HG03135 (cell line): ENCODE data around the gene GRB10.
"Not testable (repeated sequence)": the region's sequence is repeated elsewhere in the genome, so short reads cannot be mapped to it uniquely, and the experiment has no call there.

Experiments
- ATAC-seq: cut with Tn5 transposase; IDR thresholded peaks from one replicate; pipeline ENCODE4 v1.9.1; 2021; ENCODE audit warnings: mild to moderate bottlenecking, moderate library complexity; ENCODE audit not compliant: unreplicated experiment

The GRB10 gene

DNA sequence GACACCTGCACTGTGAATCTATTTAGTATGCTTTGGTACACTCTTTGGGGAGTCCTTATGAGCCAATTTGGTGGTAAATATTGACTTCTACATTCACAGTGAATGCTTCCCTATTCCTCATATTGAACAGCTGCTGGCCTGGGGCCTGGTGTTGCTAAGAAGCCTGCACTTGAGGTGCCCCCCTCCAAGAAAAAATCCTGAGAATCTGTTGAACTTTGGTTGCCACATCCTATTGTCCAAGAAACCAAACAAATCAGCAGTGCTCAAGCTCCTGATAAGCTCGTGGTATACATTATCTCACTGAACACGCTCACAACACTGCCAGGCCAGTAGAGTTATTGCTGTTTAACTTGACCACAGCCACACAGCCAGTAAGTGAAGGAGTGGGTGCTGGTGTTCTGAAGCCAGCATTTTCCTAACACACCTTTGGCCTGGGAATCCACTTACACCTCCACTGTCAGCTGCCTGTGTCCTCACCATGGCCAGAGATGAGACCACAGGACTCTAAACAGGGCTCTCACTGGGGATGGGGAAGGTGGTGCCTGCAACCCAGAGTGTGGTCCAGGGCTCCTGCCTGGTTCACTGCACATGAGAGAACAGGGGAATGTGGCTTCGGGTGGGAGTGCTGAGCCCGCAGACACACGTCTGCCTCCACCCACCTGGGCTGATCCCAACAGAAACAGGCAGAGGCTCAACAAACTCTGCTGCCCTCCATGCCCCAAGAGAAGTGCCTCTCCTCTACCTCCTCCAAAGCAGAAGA lies 224.2 kb downstream of the GRB10 start:
- no peak for ATAC-seq

DNA sequence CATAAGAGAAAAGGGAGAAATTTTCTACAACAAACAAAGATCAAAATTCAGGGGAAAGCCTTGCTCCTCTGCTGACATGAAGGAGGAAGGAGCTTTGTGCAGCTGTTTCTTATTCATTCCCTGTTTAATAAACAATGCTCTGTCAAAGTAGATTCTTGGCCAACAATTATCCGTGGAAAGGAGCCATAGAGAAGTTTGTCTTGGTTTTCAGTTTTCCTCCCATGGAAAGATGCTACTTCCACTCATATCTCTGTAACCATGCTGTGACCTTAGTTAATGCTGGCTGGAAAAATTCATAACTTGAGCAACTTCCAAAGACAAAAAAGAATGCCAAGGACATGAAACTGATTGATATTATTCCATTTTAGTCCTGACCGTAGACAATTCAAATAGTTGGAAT lies 225.6 kb downstream of the GRB10 start:
- no peak for ATAC-seq

DNA sequence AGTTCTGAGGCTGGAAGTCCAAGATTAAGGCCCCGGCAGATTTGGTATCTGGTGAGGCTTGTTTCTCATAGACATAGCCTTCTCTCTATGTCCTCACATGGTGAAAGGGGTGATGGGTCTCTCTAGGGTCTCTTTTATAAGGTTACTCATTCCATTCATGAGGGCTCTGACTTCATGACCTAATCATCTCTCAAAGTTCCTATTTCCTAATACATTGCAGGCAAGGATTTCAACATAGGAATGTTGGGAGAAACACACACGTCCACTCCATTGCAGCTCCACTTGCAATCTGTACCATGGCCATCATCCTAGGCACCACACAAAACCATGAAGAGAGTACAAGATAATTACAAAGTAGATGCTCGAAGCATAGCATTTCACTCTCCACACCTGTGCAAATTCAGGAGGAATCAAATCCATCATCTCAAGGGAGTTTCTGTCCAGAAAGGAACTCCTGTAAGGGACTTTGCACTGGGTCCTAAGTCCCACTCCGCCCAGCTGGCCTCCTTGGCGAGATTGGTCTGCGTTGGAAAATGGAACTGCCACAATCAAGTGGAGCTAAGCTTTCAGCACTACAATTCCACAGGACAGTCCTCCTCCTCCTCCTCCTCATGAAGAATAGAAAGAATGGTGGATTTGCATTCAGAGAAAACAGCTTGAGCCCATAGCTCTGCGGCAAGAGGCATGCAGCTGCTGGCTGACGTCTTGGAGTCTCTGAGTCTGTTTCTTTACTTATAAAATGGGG lies 226.3 kb downstream of the GRB10 start:
- ATAC-seq: no peak

DNA sequence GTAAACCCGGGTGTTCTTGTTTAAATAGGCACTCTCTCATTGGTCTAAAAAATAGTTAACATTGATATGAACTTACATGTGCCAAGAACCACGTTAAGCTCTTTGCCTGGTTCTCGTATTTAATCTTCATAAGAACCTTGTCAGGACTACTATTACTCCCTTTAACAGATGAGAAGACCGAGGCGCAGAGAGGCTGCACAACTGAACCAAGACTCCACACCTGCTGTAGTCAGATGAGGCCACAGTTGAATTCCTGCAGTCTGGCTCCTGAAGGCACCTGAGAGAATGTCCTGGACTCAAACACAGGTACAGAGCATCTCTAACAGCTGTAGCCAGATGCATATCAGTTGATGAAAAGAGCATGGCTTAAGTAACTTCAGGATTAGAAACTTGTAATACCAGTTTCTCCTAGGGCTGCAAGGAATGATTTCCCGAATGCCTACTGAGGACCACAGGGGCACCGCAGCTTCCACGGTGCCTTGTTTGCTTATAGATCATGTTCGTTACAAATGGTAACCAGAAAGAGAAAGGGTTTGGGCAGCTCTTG lies 227.0 kb downstream of the GRB10 start:
- no peak for ATAC-seq

DNA sequence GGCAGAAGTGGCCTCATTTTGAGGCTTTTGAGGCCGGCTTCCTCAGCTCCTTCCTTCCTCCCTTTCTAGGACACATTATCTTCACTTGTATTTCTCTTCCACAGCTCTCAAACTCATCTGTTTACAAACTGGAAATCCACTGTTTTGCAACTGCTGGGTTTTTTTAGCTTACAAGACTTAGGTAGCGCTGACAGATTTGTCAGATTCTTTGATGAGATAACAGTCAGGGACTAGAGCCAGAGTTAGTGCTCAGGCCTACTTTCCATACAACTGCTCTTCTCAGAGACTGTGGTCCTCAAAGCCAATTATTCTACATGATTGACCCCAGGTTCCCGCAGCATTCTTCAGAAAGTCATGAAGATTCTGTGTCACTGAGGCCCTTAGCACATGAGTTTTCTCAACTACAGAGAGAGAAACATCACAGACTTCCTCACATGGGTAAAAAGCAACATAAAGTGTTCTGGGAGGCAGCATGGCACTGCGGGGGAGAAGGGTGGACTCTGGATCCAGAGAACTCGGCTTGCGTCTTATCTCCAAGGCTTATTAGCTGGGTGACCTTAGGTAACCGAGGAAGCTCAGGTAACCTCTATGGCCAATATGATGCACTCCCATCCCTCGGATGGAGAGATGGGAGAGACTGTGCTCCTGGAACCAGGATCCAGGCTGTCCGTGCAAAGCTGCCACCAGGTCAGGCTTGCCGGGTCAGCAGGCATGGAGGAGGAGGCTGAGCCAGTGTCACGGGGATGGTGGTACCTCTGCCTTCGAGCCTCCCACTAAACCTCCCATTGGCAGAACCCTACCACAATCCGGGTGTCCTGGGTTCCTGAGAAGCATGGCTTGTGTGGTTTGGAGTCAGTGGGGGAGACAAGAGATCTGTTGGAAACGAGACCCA lies 228.0 kb downstream of the GRB10 start:
- no peak for ATAC-seq

DNA sequence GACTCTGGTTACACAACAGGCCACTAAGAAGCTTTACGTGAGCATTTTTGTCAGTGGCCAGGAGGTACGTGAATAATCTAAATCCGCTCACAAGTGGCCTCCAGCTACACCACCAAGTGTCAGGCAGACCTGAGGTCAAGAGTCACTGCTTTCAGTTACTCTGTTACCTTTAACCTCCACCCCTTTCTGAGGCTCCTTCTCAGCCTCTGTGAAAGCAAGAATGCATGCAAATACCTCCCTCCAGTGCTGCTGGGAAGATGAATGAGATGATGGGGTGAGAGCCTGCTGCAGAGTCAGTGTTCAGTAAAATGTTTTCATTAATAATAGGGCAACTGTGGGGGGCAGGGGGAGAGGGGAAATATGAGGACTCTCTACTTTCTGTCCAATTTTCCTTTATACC lies 228.7 kb downstream of the GRB10 start:
- ATAC-seq: no peak

DNA sequence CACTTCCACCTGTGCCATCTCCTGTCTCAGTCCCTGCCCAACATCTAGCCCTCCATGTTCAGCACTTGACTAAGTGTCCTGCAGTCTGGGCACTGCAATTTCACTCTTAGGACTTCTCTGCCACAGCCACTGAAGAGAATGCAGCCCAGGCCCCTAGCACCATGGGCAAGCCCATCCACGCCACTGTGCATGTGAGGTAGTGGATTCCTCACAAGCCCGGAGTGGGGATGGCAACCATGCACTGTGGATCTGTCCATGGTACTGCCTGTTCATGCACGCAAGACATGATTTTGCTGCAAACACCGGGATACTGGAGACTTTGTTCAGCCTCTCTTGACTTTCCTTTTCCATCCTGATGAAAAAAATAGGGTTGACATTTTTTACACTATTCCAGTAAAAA lies 229.8 kb downstream of the GRB10 start:
- ATAC-seq: no peak

DNA sequence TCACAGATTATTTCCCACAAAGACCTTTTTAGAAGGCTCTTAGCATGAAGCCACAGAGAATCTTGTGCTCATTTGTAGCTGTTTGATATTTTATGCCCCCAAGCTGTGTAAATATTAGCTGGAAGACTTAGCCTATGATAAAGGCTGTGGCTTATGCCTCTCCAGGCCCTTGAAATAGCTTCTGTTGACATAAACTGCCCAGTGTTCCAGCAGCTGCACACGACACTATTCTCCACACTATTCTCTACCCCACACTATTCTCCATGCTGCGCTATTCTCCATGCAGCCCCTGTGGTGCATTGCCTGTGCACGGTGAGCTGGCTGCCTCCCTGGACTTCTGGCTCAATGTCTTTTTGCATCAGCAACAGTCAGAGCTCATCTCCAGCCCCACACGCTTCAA lies 230.6 kb downstream of the GRB10 start:
- no peak for ATAC-seq

DNA sequence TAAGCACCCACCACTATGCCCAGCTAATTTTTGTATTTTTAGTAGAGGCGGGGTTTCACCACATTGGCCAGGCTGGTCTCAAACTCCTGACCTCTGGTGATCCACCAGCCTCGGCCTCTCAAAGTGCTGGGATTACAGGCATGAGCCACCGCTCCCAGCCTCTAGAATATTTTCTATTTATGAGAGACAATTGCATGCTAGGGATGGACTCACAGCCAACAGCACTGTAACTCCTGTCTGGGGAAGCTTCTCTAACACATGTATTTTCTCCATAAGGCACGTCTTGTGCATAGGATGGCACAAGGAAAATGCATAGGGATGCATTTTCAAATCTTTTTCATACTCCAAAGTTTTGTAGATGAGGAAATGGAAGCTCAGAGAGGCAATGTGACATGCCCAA lies 237.1 kb downstream of the GRB10 start:
- not testable (repeated sequence) for ATAC-seq

DNA sequence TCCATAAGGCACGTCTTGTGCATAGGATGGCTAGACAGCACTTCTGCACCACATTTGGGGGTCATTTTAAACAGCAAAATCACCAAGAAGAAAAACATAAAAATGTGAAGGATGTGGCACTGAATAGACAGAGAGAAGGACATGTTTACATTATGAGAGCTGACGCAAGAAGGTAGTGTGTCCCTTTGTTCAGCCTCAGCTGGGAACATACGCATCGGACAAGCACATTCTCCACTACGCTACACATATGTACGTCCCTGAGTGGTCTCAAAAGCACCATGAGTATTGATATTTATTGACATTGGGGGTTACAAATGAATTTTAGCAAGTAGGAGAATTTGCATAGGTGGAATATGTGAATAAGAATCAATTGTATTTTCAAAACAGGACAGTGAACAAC lies 237.7 kb downstream of the GRB10 start:
- ATAC-seq: no peak

DNA sequence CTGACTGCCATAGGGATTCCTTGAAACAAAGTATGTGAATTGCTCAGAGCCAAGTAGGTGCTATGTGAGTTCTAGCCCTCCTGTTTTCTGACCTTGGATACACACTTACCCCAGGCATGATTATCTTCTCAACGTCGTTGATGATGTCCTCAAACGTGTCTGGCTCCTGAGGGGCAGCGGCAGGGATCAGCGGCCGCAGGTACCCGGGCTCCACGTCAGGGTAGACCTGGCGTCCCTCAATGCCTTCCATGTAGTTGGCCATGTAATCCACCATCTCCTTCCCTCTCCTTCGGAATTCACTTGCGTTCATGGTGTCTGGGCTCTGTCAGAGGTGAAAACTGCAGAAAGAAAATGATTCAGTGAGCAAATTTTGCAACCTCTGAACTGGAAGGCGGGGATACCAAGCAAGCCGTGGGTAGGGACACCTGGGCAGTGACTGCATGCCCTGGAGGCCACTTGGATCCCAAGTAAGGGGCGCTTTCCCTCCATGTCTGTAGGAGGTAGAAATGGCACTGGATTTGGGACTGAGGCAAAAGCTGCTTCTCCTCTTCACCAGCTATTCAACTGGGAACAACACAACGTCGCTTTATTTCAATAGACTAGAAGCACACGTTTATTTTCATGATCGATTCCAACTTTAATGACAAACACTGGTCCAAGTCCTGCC lies 238.8 kb downstream of the GRB10 start:
- ATAC-seq: no peak

DNA sequence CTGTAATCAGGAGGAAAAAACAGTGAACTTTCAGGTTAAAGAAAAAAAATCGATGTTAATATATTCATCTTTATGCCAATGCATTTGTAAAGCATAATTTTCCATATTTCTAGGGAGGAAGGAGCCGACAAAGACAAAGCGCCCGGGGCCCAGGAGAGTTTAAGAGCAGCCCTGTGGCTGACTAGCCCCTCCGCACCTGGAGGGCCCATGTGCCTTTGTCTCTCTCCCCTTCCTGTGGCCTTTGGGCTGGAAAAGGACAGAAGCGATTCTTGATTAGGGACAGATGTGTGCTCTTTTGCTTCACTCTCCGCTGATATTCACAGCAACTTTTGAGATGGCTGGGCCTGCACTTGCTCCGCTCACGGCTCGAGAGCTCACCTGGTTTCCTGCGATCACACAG lies 240.6 kb downstream of the GRB10 start:
- no peak for ATAC-seq

DNA sequence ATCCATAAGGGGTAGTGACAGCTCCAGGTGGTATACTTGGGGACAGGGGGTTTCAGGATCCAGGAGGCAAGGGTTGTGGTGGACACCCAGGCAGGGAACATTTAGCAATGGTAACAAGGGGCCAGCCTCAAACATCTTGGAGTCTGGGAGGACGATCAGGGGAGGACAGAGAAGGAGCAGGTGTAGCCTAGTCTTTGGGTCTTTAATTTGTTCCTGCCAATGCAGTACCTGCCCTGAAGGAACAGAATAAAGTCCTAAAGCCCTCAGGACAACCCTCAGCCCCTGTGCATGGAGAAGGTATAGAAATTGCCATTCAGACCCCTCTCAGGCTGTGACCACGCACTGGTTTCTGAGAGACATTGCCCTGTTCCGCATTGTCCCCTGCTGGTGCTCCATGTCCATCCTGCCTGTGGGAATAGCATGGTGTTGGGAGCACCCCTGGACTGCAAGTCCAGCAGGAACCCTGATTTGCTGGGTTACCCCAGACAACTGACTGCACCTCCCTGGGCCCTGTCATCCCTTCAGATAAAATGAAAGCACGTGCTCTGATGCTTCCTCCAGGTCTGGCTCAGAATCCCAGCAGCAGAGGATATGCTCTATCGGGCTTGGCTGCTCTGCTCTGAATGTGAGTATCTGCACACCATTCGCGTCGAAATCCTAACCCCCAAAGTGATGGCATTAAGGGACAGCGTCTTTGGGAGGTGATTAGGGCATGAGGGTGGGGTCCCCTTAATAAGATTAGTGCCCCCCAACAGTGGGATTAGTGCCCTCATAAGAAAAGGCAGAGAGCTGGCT lies 241.7 kb downstream of the GRB10 start:
- no peak for ATAC-seq
